Loucy (cell line): ENCODE measurements around the gene TPGS1.

Source experiments
- CTCF ChIP-seq: fragments of 200-600 bp; sonication (generic); conservative IDR thresholded peaks from 2 replicates; pipeline ENCODE4 v1.5.1; 2014; ENCODE audit warnings: mild to moderate bottlenecking, antibody characterized with exemption, low read length
- EZH2phosphoT487 ChIP-seq: fragments of 200-600 bp; IDR thresholded peaks from 2 replicates; pipeline ENCODE4 v1.6.1; 2018; ENCODE audit warnings: antibody characterized with exemption, mild to moderate bottlenecking, moderate library complexity, borderline replicate concordance

GRCh38 chr19:531753-532560 is 24.7 kb downstream of the TPGS1 start, which contains the start of gene CDC34:
- TF ChIP-seq CTCF (no peak), EZH2phosphoT487 (no peak)
